Peyer's patch (tissue), 4 donors: ENCODE results near the gene NOX5. TPM values are rescaled to one million over a fixed set of nuclear protein-coding genes. Genes with fewer than 3 reads are reported as not detected.
A peak's percentile ranks its signal among the peaks of the same experiment; 100 is the strongest.

Source experiments
- DNase-seq, 3 donors: peaks; one replicate each; pipeline ENCODE4 v3.0.0-alpha.2; 2017 to 2019
- H3K27ac ChIP-seq, 4 donors: fragments of 200-600 bp; sonication (generic); one replicate each; pipeline ENCODE4 v1.5.1; 2016 to 2019
- H3K27me3 ChIP-seq, 2 donors: fragments of 200-600 bp; sonication (generic); one replicate each; pipeline ENCODE4 v1.5.1; 2019
- H3K36me3 ChIP-seq, 3 donors: fragments of 200-600 bp; sonication (generic); one replicate each; pipeline ENCODE4 v1.5.1; 2016 to 2019
- H3K4me1 ChIP-seq, 4 donors: fragments of 200-600 bp; sonication (generic); one replicate each; pipeline ENCODE4 v1.5.1; 2016 to 2019
- H3K4me3 ChIP-seq, 4 donors: fragments of 200-600 bp; sonication (generic); 1 replicate in 3 of 4; 2 replicates in 1 of 4; pipeline ENCODE4 v1.5.1; 2016 to 2019; ENCODE audit warnings: mild to moderate bottlenecking in 1 of 4
- H3K9me3 ChIP-seq, 4 donors: fragments of 200-600 bp; sonication (generic); one replicate each; pipeline ENCODE4 v1.5.1; 2016 to 2019; ENCODE audit warnings: mild to moderate bottlenecking in 1 of 4
- CTCF ChIP-seq, 6 experiments: fragments of 450-650 bp in 4 of 6; fragments of 200-600 bp in 2 of 6; sonication (generic) in 1 of 6; IDR thresholded peaks; one replicate each; pipeline ENCODE4 v1.5.1; 2017 to 2019; ENCODE audit warnings: antibody characterized with exemption in 6 of 6, mild to moderate bottlenecking in 3 of 6, moderate library complexity in 1 of 6
- POLR2A ChIP-seq, 2 donors: fragments of 450-650 bp; IDR thresholded peaks; one replicate each; pipeline ENCODE4 v1.5.1; 2017; ENCODE audit warnings: antibody characterized with exemption in 2 of 2, mild to moderate bottlenecking in 2 of 2, moderate library complexity in 2 of 2
- total RNA-seq, 4 donors: library from RNA; depleted of rRNA; stranded (reverse); fragments of >200 nt; gene quantifications; one replicate each; pipeline ENCODE4 v1.1.0, GENCODE V29; 2016

NOX5 gene
- total RNA-seq, 4 donors from 2014 or later: 0.13 to 5.0 TPM; not detected in 2

GRCh38 chr15:69058830-69059556 is 44.5 kb downstream of the NOX5 start:
- H3K4me1 ChIP-seq: peaks cover 0 to 13% (median 5%) of the 10 kb centered on the region in 4 donors

GRCh38 chr15:69059557-69059943 is 45.1 kb downstream of the NOX5 start:
- H3K4me3 ChIP-seq: peak overlapping the region in 1 of 4 donors; percentile 20
- H3K27ac ChIP-seq: peak overlapping the region in 1 of 4 donors; percentile 60
- H3K9me3 ChIP-seq: no peaks in the 10 kb centered on the region
- H3K4me1 ChIP-seq: peaks cover 0 to 13% (median 5%) of the 10 kb centered on the region in 4 donors
- no peaks in the 10 kb centered on the region for H3K36me3 ChIP-seq
- no peaks in the 10 kb centered on the region for H3K27me3 ChIP-seq
- DNase-seq: no peak
- TF ChIP-seq POLR2A (IDR thresholded peaks at IDR 0.05) (no peak), CTCF (IDR thresholded peaks at IDR 0.05) (no peak)

More at GRCh38 chr15:69058830-69059556, 44.5 kb downstream of the NOX5 start:
- no peaks in the 10 kb centered on the region for H3K27me3 ChIP-seq
- DNase-seq: peak; percentile 69 to 94 (median 92)
- no peak overlapping the region for H3K27ac ChIP-seq
- H3K4me3 ChIP-seq: peak overlapping the region in 1 of 4 donors; percentile 20
- H3K36me3 ChIP-seq: no peaks in the 10 kb centered on the region
- no peaks in the 10 kb centered on the region for H3K9me3 ChIP-seq
- peak; percentile 59 to 94 (median 86) for TF ChIP-seq CTCF (IDR thresholded peaks at IDR 0.05)
- TF ChIP-seq POLR2A (IDR thresholded peaks at IDR 0.05): peak in 1 of 2 donors; percentile 13

GRCh38 chr15:69060041-69060481 is 45.6 kb downstream of the NOX5 start:
- no peaks in the 10 kb centered on the region for H3K36me3 ChIP-seq
- no peak overlapping the region for H3K4me3 ChIP-seq
- peaks cover 0 to 13% (median 5%) of the 10 kb centered on the region in 4 donors for H3K4me1 ChIP-seq
- no peaks in the 10 kb centered on the region for H3K27me3 ChIP-seq
- no peaks in the 10 kb centered on the region for H3K9me3 ChIP-seq
- DNase-seq: peak in 2 of 3 donors; percentile 82 to 84
- TF ChIP-seq CTCF (IDR thresholded peaks at IDR 0.05) (peak in 1 of 6 experiments; percentile 8), POLR2A (IDR thresholded peaks at IDR 0.05) (no peak)
- H3K27ac ChIP-seq: peak overlapping the region in 2 of 4 donors; percentile 5 to 60

GRCh38 chr15:69060744-69061143 is 46.2 kb downstream of the NOX5 start:
- no peaks in the 10 kb centered on the region for H3K9me3 ChIP-seq
- H3K27me3 ChIP-seq: no peaks in the 10 kb centered on the region
- peaks cover 0 to 13% (median 5%) of the 10 kb centered on the region in 4 donors for H3K4me1 ChIP-seq
- no peak for DNase-seq
- TF ChIP-seq POLR2A (IDR thresholded peaks at IDR 0.05) (no peak), CTCF (IDR thresholded peaks at IDR 0.05) (no peak)
- H3K27ac ChIP-seq: peak overlapping the region in 1 of 4 donors; percentile 5
- no peak overlapping the region for H3K4me3 ChIP-seq
- H3K36me3 ChIP-seq: no peaks in the 10 kb centered on the region

GRCh38 chr15:69061414-69061842 is 46.9 kb downstream of the NOX5 start:
- H3K36me3 ChIP-seq: no peaks in the 10 kb centered on the region
- H3K4me1 ChIP-seq: peaks cover 0 to 13% (median 5%) of the 10 kb centered on the region in 4 donors
- no peak overlapping the region for H3K27ac ChIP-seq
- no peak overlapping the region for H3K4me3 ChIP-seq
- no peaks in the 10 kb centered on the region for H3K27me3 ChIP-seq
- TF ChIP-seq POLR2A (IDR thresholded peaks at IDR 0.05): no peak
- TF ChIP-seq CTCF (IDR thresholded peaks at IDR 0.05): peak in 1 of 6 experiments; percentile 21
- no peaks in the 10 kb centered on the region for H3K9me3 ChIP-seq
- DNase-seq: no peak
